Measurements from ENCODE around the gene DLG3. TPM values are rescaled to one million over a fixed set of nuclear protein-coding genes. Genes with fewer than 3 reads are reported as not detected.
"Not testable (repeated sequence)": the region's sequence is repeated elsewhere in the genome, so short reads cannot be mapped to it uniquely, and the experiment has no call there.

The DLG3 gene
- total RNA-seq, 1 donor from 2014 or later, result 41.8 TPM

GRCh38 chrX:70509078-70509477, 64.4 kb downstream of the DLG3 start:
- Mint-ChIP-seq H3K36me3 (peaks cover 4% of the 10 kb centered on the region), H3K4me3 (no peak overlapping the region), H3K27me3 (no peaks in the 10 kb centered on the region), H3K9me3 (peaks cover 4% of the 10 kb centered on the region), H3K4me1 (ENCODE audit: unreplicated experiment) (peaks cover 5% of the 10 kb centered on the region), H3K27ac (peak overlapping the region; percentile 66)
- TF ChIP-seq CTCF (conservative IDR thresholded peaks at IDR 0.05), result no peak
- no peak for DNase-seq (ENCODE audit: extremely low spot score, unreplicated experiment)

DNA sequence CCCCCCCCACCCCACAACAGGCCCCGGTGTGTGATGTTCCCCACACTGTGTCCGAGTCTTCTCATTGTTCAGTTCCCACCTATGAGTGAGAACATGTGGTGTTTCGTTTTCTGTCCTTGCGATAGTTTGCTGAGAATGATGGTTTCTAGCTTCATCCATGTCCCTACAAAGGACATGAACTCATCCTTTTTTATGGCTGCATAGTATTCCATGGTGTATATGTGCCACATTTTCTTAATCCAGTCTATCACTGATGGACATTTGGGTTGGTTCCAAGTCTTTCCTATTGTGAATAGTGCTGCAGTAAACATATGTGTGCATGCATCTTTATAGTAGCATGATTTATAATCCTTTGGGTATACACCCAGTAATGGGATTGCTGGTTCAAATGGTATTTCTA, 70.6 kb downstream of the DLG3 start:
- H3K4me3 Mint-ChIP-seq; H3K27me3 Mint-ChIP-seq; H3K36me3 Mint-ChIP-seq; H3K9me3 Mint-ChIP-seq; H3K27ac Mint-ChIP-seq; H3K4me1 Mint-ChIP-seq (ENCODE audit: unreplicated experiment); DNase-seq (ENCODE audit: extremely low spot score, unreplicated experiment): not testable (repeated sequence)

GRCh38 chrX:70515692-70516091, 71.1 kb downstream of the DLG3 start:
- not testable (repeated sequence) for H3K27ac Mint-ChIP-seq; H3K36me3 Mint-ChIP-seq; H3K4me3 Mint-ChIP-seq; H3K9me3 Mint-ChIP-seq; H3K4me1 Mint-ChIP-seq (ENCODE audit: unreplicated experiment); DNase-seq (ENCODE audit: extremely low spot score, unreplicated experiment); H3K27me3 Mint-ChIP-seq

DNA sequence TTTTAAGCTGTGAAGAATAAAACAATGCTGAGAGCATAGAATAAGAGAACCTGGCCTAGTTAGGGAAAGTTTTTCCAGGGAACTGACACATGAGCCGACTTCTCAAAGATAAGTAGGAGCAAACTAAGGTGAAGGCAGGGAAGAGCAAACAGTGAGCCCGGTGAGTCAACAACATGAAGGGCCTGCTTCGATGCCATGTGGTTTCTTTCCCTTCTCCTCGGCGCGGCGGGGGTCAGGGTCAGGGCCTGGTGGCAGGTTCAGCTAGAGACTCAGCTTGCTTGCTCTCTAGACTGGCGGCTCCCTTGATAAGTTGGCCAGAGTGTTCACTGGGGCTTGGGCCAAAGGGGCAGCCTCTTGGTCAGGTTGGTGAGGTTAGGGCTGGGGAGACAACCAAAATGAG, 81.1 kb downstream of the DLG3 start:
- Mint-ChIP-seq H3K27ac (no peak overlapping the region), H3K4me3 (no peak overlapping the region), H3K36me3 (no peaks in the 10 kb centered on the region), H3K9me3 (no peaks in the 10 kb centered on the region), H3K4me1 (ENCODE audit: unreplicated experiment) (no peaks in the 10 kb centered on the region), H3K27me3 (no peaks in the 10 kb centered on the region)
- DNase-seq (ENCODE audit: extremely low spot score, unreplicated experiment), result no peak
- no peak for TF ChIP-seq CTCF (conservative IDR thresholded peaks at IDR 0.05)

DNA sequence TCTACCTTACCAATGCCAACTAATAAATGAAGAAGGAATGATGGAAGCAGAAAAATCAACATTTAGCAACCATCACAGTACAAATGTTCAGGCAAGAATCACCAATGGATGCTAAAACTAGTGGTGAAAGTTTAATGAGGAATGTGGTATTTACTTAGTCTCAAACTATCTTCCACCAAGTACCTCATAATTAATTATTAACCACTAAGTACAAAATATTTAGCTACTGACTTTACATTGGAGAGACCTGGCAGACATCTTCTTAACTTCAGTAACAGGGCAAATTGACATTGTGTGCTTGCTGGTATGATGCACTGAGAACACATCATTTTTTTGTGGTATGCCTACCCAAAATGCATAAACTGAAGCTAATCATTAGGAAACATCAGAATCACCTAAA, 82.4 kb downstream of the DLG3 start:
- no peak overlapping the region for H3K27ac Mint-ChIP-seq
- H3K36me3 Mint-ChIP-seq, result no peaks in the 10 kb centered on the region
- no peak overlapping the region for H3K4me3 Mint-ChIP-seq
- H3K9me3 Mint-ChIP-seq, result no peaks in the 10 kb centered on the region
- no peaks in the 10 kb centered on the region for H3K4me1 Mint-ChIP-seq (ENCODE audit: unreplicated experiment)
- no peak for DNase-seq (ENCODE audit: extremely low spot score, unreplicated experiment)
- no peak for TF ChIP-seq CTCF (conservative IDR thresholded peaks at IDR 0.05)
- H3K27me3 Mint-ChIP-seq, result no peaks in the 10 kb centered on the region

- TF ChIP-seq CTCF (conservative IDR thresholded peaks at IDR 0.05), result no peak
- no peak overlapping the region for H3K27ac Mint-ChIP-seq
- DNase-seq (ENCODE audit: extremely low spot score, unreplicated experiment), result no peak
- no peaks in the 10 kb centered on the region for H3K9me3 Mint-ChIP-seq
- H3K4me1 Mint-ChIP-seq (ENCODE audit: unreplicated experiment), result no peaks in the 10 kb centered on the region
- no peaks in the 10 kb centered on the region for H3K27me3 Mint-ChIP-seq
- H3K36me3 Mint-ChIP-seq, result no peaks in the 10 kb centered on the region
- H3K4me3 Mint-ChIP-seq, result no peak overlapping the region
Measured at GRCh38 chrX:70527610-70528345, 83.1 kb downstream of the DLG3 start.

DNA sequence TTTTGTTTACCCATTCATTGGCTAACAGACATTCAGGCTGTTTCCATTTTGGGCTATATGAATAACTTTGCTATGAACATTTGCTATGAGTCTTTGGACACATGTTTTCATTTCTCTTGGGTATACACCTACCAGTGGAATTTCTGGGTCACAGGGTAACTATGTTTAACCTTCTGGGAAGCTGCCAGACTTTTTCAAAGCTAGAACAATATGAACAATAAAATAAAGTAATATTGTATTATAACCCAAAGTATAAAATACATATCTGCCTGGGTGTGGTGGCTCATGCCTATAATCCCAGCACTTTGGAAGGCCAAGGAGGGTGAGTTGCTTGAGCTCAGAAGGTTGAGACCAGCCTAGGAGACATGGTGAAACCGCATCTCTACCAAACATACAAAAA, 90.6 kb downstream of the DLG3 start:
- Mint-ChIP-seq H3K4me1 (ENCODE audit: unreplicated experiment) (no peaks in the 10 kb centered on the region), H3K27me3 (no peaks in the 10 kb centered on the region), H3K4me3 (no peak overlapping the region), H3K36me3 (no peaks in the 10 kb centered on the region), H3K9me3 (peaks cover 11% of the 10 kb centered on the region), H3K27ac (no peak overlapping the region)
- DNase-seq (ENCODE audit: extremely low spot score, unreplicated experiment), result no peak
- no peak for TF ChIP-seq CTCF (conservative IDR thresholded peaks at IDR 0.05)
